ENCODE data around the gene KIAA1328.
A peak's percentile ranks its signal among the peaks of the same experiment; 100 is the strongest.

The KIAA1328 gene

DNA sequence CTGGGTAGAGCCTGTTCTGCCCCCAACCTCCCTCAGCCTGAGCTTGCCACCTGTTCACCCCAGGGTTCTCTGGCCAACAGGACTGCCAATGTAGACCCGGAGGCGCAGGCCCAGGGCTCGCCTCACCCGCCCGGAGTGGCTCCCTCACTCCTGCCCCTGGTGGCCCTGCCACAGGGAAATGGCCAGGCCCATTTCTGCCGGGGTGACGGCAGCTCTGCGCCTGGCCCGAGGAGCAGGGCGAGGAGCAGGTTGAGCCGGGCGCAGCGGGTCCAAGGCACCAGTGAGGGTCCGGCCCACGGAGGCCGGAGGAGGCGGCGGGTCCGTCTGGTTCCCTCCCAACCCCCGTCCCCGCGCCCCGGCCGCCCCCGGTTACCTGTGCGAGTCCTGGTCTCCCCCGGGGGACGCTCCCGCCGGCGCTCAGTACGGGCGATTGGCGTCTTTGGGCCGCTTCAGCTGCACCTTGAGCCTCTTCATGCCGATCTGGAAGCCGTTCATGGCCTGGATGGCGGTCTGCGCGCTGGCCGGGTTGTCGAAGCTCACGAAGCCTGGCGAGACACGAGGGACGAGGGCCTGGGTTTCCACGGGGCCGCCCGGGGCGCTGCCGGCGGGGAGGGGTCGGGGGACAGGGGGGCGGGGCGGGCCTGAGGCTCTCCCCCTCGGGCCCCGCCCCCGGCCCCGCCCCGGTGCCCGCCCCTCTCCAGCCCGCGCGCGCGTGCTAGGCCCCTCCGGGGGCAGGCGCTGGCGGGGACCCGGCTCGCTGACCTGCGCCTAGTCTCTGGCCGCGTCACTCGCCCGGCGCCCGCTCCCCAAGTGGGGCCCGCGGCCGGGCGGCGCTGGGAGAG lies 424.7 kb downstream of the KIAA1328 start:
- no peak for DNase-seq (ENCODE audit: low read depth)

DNA sequence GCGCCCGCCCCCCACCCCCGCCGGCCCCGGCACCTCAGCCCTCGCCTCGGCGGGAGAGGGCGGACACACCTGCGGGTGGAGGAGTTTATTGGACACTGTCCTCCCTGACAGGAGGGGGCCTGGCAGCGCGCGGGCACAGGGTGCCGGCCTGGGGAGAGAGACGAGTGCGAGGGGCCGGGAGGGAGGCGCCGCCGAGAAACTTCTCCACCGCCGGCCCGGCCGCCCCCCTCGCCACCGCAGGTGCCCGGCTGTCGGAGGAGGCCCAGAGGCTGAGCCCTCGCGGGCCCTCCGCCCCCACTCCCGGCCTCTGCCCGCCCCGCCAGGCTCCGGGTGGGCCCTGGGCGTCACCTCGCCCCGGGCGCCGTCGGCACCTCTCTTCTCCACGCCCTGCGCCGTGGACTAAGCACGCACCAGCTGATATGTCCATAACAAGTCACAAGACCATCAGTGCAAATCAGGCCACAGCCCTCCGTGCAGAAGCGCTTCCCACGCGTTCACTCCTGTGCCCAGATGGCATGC lies 425.4 kb downstream of the KIAA1328 start:
- DNase-seq (ENCODE audit: low read depth) = no peak

DNA sequence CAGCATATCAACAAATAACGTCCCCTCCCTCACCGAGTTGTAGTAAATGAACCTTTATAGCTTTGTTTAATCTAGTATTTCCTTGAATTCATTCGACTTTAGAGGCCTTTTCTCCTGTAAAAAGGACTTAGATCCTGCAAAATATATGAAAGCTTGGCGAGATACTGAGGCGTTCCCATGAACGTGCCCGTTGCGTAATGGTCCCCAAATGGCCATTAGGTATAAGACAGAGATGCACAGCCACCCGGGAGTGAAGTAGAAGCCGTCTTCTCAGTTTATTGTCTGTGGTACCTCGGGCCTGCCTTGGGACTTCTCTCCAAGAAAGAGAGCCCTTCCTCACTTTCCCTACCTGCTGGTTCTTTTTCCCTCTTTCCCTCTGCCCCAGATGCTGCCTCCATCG lies 426.0 kb downstream of the KIAA1328 start:
- no peak for DNase-seq (ENCODE audit: low read depth)

DNA sequence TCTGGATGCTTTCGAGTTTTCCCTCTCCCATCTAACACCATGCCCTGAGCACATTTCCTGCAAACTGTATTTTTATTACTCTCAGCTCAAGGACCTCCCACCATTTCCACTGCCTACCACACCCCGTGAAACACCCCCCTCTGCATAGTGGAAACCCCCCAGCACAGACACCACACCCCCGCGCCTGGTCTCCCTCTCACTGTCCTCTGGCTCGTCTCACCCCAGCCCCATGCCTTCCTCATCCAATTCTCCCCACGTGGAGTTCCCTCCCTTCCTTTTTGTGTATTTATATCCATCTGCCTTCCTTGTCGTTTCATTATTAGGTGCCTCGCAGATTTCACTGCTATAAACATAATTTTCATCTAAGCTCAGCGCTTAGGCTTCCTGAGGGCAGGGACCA lies 429.2 kb downstream of the KIAA1328 start:
- no peak for DNase-seq (ENCODE audit: low read depth)

DNA sequence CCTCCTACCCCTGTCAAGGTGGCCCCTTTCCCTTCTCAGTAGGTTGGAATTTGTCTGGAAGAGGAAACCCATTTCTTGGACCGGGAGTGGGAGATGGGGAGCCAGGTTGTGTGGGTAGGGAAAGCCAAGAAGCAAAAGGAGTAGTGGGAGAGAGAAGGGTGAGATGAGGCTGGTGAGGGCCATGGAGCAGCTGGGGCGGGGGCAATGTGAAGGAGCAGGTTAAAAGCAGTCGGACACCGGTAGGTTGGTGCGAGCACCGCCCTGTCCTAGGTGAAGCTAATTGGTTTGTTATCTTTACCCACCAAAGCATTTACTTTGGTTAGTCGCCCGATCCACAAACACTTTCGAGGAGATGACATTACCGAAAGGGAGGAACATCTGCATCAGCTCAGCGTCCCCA lies 429.9 kb downstream of the KIAA1328 start:
- no peak for DNase-seq (ENCODE audit: low read depth)

DNA sequence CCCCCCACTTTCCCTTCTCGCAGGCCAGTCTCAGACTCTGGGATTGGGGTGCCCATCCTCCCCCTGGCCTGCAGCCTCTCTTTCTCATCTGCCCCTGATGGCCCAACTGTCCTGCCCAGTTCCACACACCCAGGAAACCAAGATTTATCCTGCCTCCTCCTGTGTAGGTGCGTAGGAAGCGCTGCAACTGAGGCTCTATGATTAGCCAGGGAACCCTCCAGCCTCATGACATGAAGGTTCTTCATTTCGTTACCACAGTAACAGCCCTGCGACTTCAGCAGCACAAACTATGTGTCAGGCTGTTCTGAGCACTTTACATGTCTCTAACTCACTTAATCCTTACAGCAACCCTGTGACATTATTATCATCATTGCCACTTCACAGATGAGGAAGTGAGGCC lies 430.8 kb downstream of the KIAA1328 start:
- no peak for DNase-seq (ENCODE audit: low read depth)

DNA sequence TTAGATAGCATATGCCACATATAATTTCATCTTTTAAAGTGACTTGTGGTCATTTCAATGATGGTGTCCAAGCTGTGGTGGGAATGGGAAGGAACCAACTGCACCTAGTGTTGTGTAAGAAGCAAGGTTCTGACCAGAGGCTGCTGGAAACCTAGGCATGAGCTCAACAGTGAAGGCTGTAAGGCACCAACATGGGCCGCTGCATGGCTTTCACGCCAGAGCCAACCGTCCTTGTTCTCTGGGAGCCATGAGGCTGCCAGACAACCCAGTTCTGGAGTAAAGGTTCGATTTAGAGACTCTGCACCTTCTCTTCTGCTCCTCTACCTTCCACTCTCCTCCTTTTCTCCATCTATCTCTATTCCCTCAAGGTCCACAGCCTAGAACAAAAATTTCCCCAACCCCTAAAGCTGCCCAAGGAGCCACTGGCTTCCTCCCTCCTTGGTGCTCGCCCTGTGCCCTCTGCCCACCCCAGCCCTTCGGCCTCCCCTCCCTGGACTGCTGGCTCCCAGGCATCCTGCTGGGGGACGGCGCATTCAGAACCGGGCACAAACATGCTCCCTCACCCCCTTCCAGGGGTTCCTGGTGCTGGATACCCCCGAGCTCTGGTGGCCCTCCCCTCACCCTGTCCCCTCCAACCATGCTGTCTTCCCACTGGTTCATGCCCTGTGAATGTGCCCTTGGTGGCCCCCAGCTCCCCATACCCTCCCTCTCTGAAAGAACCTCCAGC lies 431.6 kb downstream of the KIAA1328 start:
- DNase-seq (ENCODE audit: low read depth) = no peak

DNA sequence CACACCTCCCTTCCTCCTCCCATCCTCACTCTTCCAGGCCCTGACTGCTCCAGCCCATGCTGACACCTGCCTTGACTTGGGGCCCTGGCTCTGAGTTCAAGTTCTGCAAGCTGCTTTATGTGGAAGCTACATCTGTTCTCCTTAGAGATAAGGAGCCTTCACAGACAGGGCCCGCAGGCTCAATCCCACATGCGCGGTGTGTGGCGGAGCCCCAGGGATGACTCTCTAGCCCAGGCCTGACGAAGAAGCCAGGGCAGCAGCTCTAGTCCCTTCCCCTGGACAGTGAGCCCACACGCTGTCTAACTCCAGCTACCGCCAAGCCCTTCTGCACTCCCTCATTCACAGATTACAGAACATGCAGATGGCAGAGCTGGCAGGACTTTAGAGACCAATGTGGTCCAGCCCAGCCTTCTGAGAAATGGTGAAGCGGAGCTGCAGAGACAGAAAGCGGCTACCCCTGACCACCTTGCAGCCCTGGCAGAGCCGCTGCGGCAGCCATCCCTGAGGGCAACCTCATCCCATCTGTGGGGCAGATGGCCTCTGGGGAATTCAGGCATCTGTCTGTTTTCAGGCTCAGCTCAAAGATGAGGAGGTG lies 432.4 kb downstream of the KIAA1328 start:
- no peak for DNase-seq (ENCODE audit: low read depth)

DNA sequence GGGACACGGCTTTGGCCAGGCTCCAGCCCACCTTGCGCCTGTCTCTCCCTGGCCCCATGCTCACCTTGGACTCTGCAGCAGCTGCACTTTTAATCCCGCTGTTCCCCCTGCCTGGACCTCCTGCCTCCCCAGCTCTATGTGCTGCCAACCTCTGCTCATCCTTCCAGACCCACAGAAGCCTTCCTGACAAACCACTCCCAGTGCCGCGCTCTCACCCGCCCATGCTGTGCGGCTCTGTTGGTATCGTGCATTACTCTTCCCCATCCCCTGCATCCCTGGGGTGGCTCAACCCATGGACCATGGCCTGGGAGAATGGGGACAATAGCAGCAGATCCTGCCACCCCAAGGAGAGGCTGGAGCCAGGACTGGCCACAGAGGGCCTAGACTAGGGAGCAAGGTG lies 433.1 kb downstream of the KIAA1328 start:
- DNase-seq (ENCODE audit: low read depth) = no peak

DNA sequence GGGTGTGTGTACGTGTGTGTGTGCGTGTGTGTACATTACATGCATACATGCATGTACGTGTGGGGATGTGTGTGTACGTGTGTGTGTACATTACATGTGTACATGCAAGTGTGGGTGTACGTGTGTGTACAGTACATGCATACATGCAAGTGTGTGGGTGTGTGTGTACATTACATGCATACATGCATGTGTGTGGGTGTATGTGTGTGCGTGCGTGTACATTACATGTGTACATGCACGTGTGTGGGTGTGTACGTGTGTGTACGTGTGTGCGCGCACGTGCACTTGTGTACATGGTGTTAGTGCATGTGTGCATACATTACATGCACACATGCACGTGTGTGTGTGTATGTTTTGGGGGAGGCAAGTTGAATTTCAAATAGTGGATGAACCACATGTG lies 436.0 kb downstream of the KIAA1328 start:
- no peak for DNase-seq (ENCODE audit: low read depth)

DNA sequence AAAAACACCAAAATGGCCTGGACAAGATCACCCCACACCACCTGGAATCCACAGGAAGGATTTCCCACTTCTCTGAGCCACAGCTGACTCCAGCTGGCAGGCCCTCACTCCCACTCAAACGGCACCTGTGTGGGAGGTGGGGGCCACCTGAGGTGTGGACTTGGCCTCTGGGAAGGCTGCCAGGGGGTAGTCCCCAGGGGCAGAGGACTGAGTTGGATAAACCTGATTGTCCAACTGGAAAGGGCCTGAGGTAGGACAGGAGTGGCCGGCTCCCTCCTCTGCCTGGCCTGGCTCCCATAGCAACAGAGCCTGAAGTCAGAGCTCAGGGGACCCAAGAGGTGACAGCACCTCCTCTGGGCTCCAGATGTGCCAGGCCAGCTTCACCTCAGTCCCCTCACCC lies 436.5 kb downstream of the KIAA1328 start:
- DNase-seq (ENCODE audit: low read depth) = no peak

DNA sequence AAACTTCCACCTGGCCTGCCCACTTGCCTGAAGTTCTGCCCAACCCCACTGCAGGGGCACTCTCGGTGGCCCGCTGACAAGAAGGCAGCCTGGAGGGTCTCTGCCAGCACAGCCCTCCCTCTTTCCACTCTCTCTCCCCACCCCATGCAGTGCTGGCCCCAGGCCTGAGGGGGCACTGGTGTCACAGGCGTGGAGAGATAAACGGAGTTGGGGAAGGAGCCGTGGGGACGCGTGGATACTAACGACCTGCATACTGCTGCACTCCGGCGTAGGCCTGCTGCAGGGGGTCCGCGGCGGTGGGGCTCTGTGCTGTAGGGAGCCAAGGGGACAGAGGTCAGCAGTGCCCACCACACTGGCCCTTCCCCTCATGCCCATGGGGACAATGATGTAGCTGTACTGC lies 437.4 kb downstream of the KIAA1328 start:
- no peak for DNase-seq (ENCODE audit: low read depth)

DNA sequence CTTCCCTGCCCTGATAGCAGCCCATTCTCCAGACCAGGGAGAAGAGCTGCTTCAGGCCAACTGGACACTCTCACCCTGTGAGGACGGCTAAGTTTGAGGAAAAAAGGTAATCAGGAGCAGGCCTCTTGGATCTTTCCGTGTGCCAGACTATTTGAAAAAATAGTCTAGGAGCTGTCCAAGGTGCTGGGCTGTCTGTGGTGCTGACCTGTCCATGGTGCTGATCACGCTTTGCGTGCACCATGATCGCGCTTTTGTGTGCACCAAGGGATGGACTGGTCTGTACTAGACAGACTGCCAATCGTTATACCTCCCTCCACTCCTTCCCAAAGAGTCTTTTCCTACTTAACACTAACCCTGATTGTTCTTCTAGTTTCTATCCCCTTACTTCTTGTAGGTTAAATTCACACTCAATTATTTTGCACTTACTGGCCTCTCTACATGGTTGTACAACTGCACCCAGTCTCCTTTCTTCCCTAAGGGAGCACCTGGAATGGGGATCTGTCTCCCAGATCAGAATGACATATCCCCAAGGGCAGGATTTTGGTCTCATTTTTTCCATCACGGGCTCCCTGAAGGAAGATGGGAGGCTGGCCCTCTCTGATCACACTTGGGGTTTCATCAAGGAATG lies 441.2 kb downstream of the KIAA1328 start:
- DNase-seq (ENCODE audit: low read depth) = peak; percentile 29

DNA sequence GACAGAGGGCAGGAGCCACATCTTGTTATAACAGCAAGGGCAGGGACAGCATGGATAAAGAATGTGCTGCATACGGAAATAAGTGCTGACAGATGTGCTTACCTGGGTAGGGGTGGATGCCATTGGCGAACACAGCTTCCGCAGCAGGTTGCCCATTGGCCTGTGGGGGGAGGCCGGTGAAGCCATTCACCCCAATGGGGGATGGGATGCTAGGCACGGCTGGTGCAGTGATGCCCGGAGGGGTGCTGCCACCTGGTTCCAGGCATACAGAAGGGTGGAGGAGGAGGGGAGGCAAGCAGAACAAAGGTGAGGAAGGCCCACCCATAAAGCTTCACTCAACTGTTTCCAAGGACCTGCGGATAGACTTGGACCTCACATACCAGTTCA lies 441.7 kb downstream of the KIAA1328 start:
- DNase-seq (ENCODE audit: low read depth) = no peak

DNA sequence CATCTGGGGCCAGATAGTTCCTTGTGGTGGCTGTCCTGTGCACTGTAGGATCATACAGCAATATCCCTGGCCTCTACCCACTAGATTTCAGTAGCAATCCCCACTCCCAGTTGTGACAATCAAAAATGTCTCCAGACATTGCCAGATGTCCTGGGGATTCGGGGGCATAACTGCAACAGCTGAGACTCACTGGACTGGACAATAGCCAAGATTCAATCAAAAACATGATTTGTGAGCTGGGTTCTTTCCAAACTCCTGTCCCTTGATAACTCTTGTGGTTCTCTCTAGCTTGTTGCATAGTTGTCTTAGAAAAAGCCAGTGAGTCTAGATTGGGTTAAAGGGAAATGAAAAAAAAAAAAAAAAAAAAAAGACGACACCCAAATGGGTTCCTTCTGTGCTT lies 443.3 kb downstream of the KIAA1328 start:
- DNase-seq (ENCODE audit: low read depth) = no peak

DNA sequence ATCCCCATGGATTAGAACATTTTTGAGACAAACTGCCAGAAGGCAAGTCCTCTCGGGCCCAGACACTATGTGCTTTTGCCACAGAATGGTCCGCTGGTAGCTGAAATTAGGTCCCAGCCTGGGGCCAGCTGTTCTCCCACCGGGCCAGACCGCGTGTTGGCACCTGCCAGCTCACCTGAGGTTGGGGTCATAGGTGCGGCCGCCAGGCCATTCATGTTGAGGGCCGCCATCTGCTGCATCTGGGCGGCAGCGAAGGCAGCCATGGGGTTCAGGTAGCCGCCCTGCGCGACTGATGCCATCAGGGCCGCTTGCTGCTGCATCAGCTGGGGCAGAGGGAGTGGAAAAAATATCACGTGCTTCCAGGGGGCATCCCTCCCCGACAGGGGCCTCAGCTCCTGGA lies 443.9 kb downstream of the KIAA1328 start:
- DNase-seq (ENCODE audit: low read depth) = no peak

DNA sequence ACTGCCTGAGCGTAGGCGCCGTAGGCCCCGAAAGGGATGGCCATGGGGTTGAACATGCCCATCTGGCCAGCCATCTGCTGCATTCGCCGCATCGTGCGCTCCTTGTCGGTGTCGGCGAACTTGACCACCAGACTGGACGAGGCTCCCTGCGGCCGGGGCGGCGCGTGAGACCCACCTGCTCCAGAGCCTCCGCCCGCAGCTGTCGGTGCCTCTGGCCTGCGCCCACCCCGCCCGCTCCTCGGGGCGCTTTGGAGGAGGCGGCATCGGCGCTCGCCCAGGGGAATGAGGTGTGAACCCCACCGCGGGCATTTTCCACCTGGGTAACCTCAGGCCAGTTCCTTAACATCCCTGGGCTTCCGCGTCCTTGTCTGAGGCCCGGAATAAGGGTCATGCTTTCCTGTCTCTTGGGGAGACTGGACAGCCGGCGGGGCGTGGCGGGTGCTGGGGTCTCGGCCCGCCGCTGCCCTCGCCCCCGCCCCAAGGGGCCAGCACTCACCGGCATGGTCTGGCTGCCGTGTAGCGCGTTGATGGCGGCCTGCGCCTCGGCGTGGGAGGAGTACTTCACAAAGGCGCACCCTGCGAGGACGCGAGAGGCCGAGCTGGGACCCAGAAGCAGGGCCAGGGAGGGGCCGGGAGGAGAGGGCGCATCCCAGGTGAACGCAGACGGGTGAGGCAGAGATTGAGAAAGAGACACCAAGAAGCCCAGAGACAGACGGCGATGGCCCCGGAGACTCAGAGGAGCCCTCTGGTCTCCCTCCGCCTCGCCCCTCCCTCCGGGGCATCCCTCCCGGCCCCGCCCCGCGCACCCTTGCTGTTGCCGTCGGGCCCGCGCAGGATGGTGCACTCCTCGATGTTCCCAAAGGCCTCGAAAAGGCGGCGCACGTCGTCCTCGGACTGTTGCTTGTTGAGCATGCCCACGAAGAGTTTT lies 445.6 kb downstream of the KIAA1328 start:
- DNase-seq (ENCODE audit: low read depth) = no peak

DNA sequence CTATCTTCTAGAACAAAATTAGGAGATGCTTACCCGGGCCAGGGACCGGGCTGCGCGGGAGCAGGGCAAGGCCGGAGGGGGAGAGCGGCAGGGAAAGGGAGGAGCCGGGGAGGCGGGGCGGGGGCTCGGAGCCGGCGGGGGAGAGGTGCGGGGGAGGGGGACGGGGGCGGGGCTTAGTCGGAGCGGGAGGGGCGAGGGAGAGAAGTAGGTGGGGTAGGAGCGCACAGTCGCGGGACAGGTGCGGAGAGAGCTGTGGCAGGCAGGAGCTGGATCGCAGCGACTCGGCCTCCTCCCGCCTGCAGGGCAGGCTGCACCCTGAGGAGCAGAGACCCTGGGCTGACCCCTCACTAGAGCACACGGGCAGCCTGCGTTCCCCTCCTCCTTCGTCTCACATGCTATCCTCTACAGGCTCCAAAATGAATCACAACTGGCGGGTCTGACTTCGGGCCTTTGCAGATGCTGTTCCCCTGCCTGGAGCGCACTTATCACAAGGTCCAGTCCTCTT lies 446.4 kb downstream of the KIAA1328 start:
- DNase-seq (ENCODE audit: low read depth) = no peak

DNA sequence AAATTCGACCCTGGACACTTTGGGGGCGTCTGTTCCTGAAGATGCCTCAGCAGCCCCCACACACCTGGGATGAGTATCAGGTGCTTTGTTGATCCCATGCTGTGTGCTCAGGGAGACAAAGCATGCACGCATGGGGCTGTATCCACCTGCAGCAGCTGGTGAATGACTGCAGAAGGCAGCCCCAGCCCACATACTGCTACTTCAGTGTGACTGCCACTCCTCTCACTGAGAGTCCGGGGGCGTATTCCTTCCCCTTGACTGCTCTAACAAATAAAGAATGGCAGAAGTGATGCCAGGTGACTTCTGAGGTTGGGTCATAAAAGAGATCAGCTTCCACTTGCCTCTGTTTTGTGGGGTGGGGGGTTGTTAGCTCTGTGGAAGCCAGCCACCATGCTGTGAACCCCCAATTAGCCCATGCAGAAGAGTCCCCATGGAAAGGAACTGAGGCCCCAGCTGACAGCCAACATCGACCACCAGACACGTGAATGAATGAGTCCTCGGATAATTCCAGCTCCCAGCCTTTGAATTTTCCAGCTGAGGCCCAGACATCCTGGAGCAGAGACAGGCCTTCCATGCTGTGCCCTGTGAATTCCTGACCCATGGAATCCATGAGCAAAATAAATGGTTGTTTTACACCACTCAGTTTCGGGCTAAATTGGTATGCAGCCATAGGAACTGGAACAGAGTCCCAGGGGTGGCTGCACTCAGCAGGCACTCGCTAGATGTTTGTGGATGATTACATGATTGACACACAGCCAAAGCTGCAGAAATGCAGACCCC lies 447.4 kb downstream of the KIAA1328 start:
- no peak for DNase-seq (ENCODE audit: low read depth)

DNA sequence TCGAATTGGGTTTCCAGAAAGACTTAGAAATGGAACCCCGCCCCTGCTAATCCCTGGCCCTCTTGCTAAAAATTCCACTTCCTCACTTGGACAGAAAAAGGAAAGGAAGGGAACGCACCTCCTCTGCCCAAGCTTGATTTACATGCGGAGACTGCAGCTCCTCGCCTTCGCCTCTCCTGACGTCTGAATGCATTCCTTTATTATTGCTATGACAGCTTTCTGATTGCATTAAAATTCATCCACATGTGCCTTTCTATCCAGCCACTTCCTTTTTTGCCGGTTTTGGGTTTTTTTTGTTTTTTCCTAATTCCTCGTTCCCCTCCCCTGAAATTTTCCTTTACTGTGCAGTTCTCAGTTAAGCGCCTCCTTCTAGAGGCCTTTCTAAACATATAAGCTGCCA lies 448.9 kb downstream of the KIAA1328 start:
- DNase-seq (ENCODE audit: low read depth) = no peak
